ENCODE measurements around the gene AOPEP. TPM values are rescaled to one million over a fixed set of nuclear protein-coding genes. Genes with fewer than 3 reads are reported as not detected.

AOPEP gene
- total RNA-seq, 4 donors from 2014 or later, result 252 to 375 (median 312) TPM

DNA sequence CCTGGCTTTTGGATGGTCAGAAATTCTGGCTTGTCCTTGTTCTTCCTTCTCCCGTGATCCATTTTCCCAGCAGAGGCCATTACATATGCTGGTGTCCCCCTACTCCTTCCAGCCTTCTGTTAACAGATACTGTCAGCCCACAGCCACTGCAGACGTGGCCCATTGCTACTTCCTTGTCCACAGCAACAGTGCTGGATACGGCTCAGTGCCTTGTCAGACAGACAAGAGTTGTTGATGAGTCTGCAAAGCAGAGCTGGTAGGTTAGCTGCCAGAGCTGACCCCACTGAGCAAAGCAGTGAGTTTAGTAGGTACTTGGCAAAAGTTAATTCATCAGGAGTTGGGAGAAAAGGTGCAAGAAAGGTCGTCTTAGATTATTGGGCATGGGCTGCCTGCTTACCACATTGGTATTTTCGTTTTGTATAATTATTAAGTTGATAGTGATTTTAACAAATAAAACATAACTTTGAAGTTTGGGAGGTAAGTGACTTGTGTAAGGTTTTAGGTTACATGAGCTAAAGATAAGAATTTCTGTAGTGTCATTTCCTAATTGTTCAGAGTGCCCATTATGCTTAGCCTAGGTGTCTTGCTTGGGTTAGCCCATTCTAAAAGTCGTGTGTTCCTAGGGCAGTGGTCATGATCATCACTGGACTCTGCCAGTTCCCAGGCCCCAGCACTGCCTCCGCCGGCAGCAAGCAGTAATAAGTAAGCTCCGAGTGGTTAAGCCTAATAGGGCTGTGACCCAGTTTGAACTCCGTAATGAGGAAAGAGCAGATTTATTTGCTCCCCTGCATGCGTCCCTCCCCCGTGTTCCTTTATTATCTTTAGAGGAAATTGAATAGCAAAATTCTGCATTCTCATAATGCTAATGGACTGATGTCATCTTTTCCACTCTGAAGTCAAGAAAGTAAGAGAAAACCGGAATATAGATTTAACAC, 299.0 kb downstream of the AOPEP start:
- peaks cover 0 to 33% of the 10 kb centered on the region in 2 donors for H3K36me3 ChIP-seq
- no peaks in the 10 kb centered on the region for H3K27me3 ChIP-seq
- H3K4me3 ChIP-seq, result no peak overlapping the region
- H3K9me3 ChIP-seq, result no peaks in the 10 kb centered on the region
- 17% methylated on average over 9 to 12 of the region's 13 CpGs for WGBS, 2 donors (ENCODE audit: low coverage in 1 of 2)
- peak overlapping the region; percentile 77 to 99 (median 92) for H3K27ac ChIP-seq
- ATAC-seq, result peak; percentile 90
- peaks cover 37 to 100% (median 60%) of the 10 kb centered on the region in 3 donors for H3K4me1 ChIP-seq
- TF ChIP-seq POLR2AphosphoS5 (IDR thresholded peaks at IDR 0.05), result peak; percentile 71
- no peak for TF ChIP-seq EP300 (IDR thresholded peaks at IDR 0.05)
- TF ChIP-seq, protein P1, sequence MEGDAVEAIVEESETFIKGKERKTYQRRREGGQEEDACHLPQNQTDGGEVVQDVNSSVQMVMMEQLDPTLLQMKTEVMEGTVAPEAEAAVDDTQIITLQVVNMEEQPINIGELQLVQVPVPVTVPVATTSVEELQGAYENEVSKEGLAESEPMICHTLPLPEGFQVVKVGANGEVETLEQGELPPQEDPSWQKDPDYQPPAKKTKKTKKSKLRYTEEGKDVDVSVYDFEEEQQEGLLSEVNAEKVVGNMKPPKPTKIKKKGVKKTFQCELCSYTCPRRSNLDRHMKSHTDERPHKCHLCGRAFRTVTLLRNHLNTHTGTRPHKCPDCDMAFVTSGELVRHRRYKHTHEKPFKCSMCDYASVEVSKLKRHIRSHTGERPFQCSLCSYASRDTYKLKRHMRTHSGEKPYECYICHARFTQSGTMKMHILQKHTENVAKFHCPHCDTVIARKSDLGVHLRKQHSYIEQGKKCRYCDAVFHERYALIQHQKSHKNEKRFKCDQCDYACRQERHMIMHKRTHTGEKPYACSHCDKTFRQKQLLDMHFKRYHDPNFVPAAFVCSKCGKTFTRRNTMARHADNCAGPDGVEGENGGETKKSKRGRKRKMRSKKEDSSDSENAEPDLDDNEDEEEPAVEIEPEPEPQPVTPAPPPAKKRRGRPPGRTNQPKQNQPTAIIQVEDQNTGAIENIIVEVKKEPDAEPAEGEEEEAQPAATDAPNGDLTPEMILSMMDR (IDR thresholded peaks at IDR 0.05), result peak in 3 of 4 experiments; percentile 38 to 62 (median 61)
- no peak for TF ChIP-seq POLR2A (IDR thresholded peaks at IDR 0.05)

DNA sequence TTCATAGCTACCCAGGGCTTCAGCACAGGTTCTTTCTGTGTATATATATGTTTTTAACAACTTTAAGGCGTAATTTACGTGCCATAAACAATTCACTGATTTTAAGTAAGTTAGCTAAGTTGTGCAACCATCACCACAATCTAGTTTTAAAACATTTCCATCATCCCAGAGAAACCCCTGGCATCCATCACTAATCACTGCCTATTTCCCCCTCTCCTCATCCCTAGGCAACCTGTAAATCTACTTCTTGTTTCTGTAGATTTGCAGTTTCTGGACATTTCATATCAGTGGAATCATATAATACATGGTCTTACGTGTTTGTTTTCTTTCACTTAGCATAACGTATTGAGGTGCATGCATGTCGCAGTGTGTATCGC, 299.6 kb downstream of the AOPEP start:
- peaks cover 42 to 100% (median 64%) of the 10 kb centered on the region in 3 donors for H3K4me1 ChIP-seq
- ATAC-seq, result no peak
- H3K36me3 ChIP-seq, result peaks cover 0 to 26% of the 10 kb centered on the region in 2 donors
- no peaks in the 10 kb centered on the region for H3K9me3 ChIP-seq
- H3K4me3 ChIP-seq, result no peak overlapping the region
- H3K27me3 ChIP-seq, result no peaks in the 10 kb centered on the region
- TF ChIP-seq, protein P1 (IDR thresholded peaks at IDR 0.05), result no peak
- no peak for TF ChIP-seq EP300 (IDR thresholded peaks at IDR 0.05)
- no peak for TF ChIP-seq POLR2AphosphoS5 (IDR thresholded peaks at IDR 0.05)
- no peak for TF ChIP-seq POLR2A (IDR thresholded peaks at IDR 0.05)
- 35 to 50% methylated on average over 5 to 6 of the region's 6 CpGs for WGBS, 2 donors (ENCODE audit: low coverage in 1 of 2)
- peak overlapping the region; percentile 69 to 99 (median 88) for H3K27ac ChIP-seq

DNA sequence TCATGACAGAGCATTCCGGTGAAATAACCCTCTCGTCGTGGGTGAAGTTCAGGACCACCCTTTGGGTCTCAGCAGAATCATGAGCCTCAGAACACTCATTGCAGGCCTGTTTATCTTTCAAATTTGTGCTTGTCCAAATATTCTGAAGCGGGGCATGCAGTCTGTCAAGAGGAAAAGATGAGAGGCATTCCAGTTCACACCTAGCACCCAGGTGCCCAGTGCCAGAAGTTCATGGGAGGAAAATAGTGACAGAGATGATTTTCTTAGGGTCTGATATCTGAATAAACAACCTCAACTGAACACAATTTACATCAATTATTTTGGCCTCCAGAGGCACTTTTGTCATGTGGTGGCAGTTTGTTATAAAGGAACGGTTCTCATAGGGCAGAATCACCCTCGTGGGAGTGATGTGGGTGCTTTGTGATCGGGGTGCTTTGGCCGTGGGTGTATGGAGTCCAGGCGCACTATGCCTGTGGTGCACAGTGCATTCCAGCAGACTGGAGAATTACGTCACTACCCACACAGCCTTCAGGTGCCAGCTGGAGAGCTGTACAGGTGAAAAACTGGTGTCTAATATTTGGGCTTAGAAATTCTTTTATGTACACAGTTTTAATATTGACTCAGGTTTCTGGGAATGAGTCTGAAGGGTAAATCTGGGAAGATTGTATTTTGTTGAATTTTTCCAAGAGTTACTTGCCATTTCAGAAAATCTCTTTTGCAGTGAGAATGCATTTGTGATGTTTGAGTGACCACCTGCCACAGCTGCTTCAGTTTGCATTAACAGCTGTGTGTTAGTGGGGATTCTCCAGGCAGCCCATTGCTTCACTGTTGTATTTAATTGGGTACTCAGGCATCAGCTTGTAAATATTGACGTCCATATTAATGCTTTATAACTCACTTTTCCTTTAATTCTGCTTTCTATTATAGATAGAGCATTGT, 301.7 kb downstream of the AOPEP start:
- ATAC-seq, result no peak

DNA sequence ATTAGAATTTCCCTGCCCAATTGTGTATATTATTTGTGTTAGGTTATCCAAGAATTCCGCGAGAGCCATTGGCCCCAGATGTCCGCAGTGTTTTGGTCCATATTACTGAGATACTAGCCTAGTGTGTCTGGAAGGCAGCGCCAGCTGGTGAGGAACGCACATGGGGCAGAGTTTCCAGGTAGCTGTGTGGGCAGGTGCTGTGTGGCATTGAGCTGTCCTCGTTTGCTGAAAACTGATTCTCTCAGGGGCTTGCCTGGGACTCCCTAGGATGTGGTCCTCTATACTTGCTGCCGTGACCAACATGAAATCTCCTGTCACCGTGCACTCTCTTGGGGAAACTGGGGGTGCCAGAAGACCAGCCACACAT, 302.3 kb downstream of the AOPEP start:
- H3K9me3 ChIP-seq, result no peaks in the 10 kb centered on the region
- WGBS, 2 donors (ENCODE audit: low coverage in 1 of 2), result 49 to 64% methylated on average over 3 of the region's 8 CpGs
- H3K27ac ChIP-seq, result peak overlapping the region; percentile 40 to 99 (median 75)
- peaks cover 0 to 6% of the 10 kb centered on the region in 2 donors for H3K36me3 ChIP-seq
- no peaks in the 10 kb centered on the region for H3K27me3 ChIP-seq
- H3K4me3 ChIP-seq, result no peak overlapping the region
- TF ChIP-seq EP300 (IDR thresholded peaks at IDR 0.05), result no peak
- TF ChIP-seq POLR2A (IDR thresholded peaks at IDR 0.05), result no peak
- TF ChIP-seq, protein P1 (IDR thresholded peaks at IDR 0.05), result no peak
- no peak for TF ChIP-seq POLR2AphosphoS5 (IDR thresholded peaks at IDR 0.05)
- no peak for ATAC-seq
- peaks cover 39 to 100% (median 64%) of the 10 kb centered on the region in 3 donors for H3K4me1 ChIP-seq

More for the DNA sequence above, 301.7 kb downstream of the AOPEP start:
- Histone ChIP-seq H3K27me3 (no peaks in the 10 kb centered on the region), H3K4me1 (peaks cover 42 to 100% (median 71%) of the 10 kb centered on the region in 3 donors), H3K27ac (peak overlapping the region; percentile 40 to 99 (median 75)), H3K9me3 (no peaks in the 10 kb centered on the region), H3K36me3 (peaks cover 0 to 7% of the 10 kb centered on the region in 2 donors), H3K4me3 (no peak overlapping the region)
- TF ChIP-seq POLR2A (IDR thresholded peaks at IDR 0.05) (no peak), POLR2AphosphoS5 (IDR thresholded peaks at IDR 0.05) (no peak), EP300 (IDR thresholded peaks at IDR 0.05) (no peak)
- TF ChIP-seq, protein P1 (IDR thresholded peaks at IDR 0.05), result no peak
- 45 to 51% methylated on average over 6 to 7 of the region's 11 CpGs for WGBS, 2 donors (ENCODE audit: low coverage in 1 of 2)

Data from gastroesophageal sphincter (tissue), 4 donors.